HEK293 (cell line): ENCODE data around the gene MUC2.

ENCODE experiments used
- YY1 ChIP-seq: fragments of 450-650 bp; formaldehyde crosslinking; IDR thresholded peaks from 2 replicates; pipeline ENCODE4 v1.5.1; 2018; ENCODE audit warnings: missing biosample characterization, missing genetic modification characterization
- ZNF223 ChIP-seq: fragments of 450-650 bp; formaldehyde crosslinking; IDR thresholded peaks from 2 replicates; pipeline ENCODE4 v1.5.1; 2016; ENCODE audit warnings: missing biosample characterization, missing genetic modification characterization
- ZNF248 ChIP-seq: fragments of 450-650 bp; formaldehyde crosslinking; IDR thresholded peaks from 2 replicates; pipeline ENCODE4 v1.5.1; 2017; ENCODE audit warnings: missing biosample characterization, missing genetic modification characterization
- ZNF747 ChIP-seq: fragments of 450-650 bp; formaldehyde crosslinking; IDR thresholded peaks from 2 replicates; pipeline ENCODE4 v1.5.1; 2016; ENCODE audit warnings: missing biosample characterization, missing genetic modification characterization
- TF ChIP-seq, protein P1 (sequence below): fragments of 450-650 bp; formaldehyde crosslinking; IDR thresholded peaks from 2 replicates; pipeline ENCODE4 v1.5.1; 2016; ENCODE audit warnings: missing biosample characterization, missing genetic modification characterization

DNA sequence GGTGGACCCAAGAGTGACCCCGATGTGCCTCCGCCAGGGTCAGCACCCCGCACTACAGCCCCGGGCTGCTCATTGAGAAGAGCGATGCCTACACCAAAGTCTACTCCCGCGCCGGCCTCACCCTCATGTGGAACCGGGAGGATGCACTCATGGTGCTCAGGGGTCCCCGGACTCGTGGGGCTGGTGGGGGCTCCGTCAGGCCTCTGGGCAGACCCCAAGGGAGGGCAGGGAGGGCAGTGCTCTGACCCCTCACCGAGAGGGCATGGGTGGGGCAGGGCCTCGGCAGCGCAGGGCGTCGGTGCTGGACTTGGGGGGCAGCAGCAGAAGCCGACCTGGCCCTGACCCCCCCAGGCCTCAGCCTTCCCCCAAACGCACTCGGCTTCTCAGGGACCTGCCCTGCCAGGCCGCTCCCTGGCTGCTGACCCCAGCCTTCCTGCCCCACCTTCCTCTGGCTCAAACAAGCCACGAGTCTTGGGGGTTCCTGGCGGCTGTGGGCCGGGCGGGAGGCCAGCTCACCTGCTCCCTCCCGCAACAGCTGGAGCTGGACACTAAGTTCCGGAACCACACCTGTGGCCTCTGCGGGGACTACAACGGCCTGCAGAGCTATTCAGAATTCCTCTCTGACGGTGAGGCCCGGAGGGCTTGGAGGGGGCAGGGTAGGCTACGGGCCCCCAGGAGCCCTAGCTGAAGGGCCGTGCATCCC, 2.9 kb downstream of the MUC2 start:
- TF ChIP-seq YY1 = no peak
- TF ChIP-seq ZNF747 (tag by site-specific recombination) = no peak
- TF ChIP-seq ZNF223 = no peak
- TF ChIP-seq, protein P1, sequence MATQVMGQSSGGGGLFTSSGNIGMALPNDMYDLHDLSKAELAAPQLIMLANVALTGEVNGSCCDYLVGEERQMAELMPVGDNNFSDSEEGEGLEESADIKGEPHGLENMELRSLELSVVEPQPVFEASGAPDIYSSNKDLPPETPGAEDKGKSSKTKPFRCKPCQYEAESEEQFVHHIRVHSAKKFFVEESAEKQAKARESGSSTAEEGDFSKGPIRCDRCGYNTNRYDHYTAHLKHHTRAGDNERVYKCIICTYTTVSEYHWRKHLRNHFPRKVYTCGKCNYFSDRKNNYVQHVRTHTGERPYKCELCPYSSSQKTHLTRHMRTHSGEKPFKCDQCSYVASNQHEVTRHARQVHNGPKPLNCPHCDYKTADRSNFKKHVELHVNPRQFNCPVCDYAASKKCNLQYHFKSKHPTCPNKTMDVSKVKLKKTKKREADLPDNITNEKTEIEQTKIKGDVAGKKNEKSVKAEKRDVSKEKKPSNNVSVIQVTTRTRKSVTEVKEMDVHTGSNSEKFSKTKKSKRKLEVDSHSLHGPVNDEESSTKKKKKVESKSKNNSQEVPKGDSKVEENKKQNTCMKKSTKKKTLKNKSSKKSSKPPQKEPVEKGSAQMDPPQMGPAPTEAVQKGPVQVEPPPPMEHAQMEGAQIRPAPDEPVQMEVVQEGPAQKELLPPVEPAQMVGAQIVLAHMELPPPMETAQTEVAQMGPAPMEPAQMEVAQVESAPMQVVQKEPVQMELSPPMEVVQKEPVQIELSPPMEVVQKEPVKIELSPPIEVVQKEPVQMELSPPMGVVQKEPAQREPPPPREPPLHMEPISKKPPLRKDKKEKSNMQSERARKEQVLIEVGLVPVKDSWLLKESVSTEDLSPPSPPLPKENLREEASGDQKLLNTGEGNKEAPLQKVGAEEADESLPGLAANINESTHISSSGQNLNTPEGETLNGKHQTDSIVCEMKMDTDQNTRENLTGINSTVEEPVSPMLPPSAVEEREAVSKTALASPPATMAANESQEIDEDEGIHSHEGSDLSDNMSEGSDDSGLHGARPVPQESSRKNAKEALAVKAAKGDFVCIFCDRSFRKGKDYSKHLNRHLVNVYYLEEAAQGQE = no peak
- TF ChIP-seq ZNF248 (tag by site-specific recombination) = no peak
